KMS-11 (cell line): ENCODE measurements around the gene LIMS2.

Source experiments
- H2AFZ ChIP-seq: fragments of 200-600 bp; sonication (generic); 2 replicates; pipeline ENCODE4 v1.6.1; 2016; ENCODE audit warnings: antibody characterized with exemption, mixed run types, low read depth
- H3K27ac ChIP-seq: fragments of 200-600 bp; sonication (generic); 2 replicates; pipeline ENCODE4 v1.6.1; 2016; ENCODE audit warnings: mild to moderate bottlenecking, mixed run types
- H3K27me3 ChIP-seq: fragments of 200-600 bp; sonication (generic); 2 replicates; pipeline ENCODE4 v1.6.1; 2017; ENCODE audit warnings: mild to moderate bottlenecking, low read depth, mixed run types, moderate library complexity; ENCODE audit not compliant: insufficient read depth
- H3K36me3 ChIP-seq: fragments of 200-600 bp; sonication (generic); 2 replicates; pipeline ENCODE4 v1.6.1; 2017; ENCODE audit warnings: mild to moderate bottlenecking, mixed run types; ENCODE audit not compliant: insufficient read depth
- H3K4me1 ChIP-seq: fragments of 200-600 bp; sonication (generic); 2 replicates; pipeline ENCODE4 v1.6.1; 2016; ENCODE audit warnings: mild to moderate bottlenecking, low read depth, mixed run types; ENCODE audit not compliant: poor library complexity, severe bottlenecking
- H3K4me2 ChIP-seq: fragments of 200-600 bp; sonication (generic); 2 replicates; pipeline ENCODE4 v1.7.0; 2016; ENCODE audit warnings: mild to moderate bottlenecking, mixed run types
- H3K4me3 ChIP-seq: fragments of 200-600 bp; sonication (generic); IDR thresholded peaks from 2 replicates; pipeline ENCODE4 v1.6.1; 2017; ENCODE audit warnings: low read depth, low read length, mixed read lengths; ENCODE audit not compliant: insufficient read depth
- H3K79me2 ChIP-seq: fragments of 200-600 bp; sonication (generic); 2 replicates; pipeline ENCODE4 v1.6.1; 2016; ENCODE audit warnings: low read depth, mixed run types; ENCODE audit not compliant: insufficient read depth
- H3K9ac ChIP-seq: fragments of 200-600 bp; sonication (generic); 2 replicates; pipeline ENCODE4 v1.6.1; 2016; ENCODE audit warnings: mild to moderate bottlenecking, mixed run types
- H4K20me1 ChIP-seq: fragments of 200-600 bp; sonication (generic); 2 replicates; pipeline ENCODE4 v1.6.1; 2016; ENCODE audit warnings: mild to moderate bottlenecking, mixed run types; ENCODE audit not compliant: insufficient read depth
- TF ChIP-seq, protein P1 (sequence below): fragments of 200-600 bp; sonication (generic); conservative IDR thresholded peaks from 2 replicates; pipeline ENCODE4 v1.6.1; 2017; ENCODE audit warnings: low read depth, mild to moderate bottlenecking, antibody characterized with exemption, low read length, moderate library complexity, mixed read lengths

LIMS2 gene

DNA sequence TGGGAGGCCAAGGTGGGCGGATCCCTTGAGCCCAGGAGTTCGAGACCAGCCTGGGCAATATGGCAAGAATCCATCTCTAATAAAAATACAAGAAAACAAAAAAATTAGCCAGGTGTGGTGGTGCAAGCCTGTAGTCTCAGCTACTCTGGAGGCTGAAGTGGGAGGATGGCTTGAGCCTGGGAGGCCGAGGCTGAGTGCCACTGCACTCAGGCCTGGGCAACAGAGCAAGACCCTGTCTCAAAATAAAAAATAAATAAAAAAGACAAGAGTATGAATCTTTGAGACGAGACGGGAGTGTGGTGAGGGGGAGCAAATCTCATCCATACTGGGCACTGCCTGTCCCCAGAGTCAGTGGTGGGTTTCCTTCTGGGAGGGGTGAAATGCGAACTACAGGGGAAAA lies 17.2 kb downstream of the LIMS2 start:
- Histone ChIP-seq H3K4me3 (no peak overlapping the region), H3K79me2 (no peaks in the 10 kb centered on the region), H3K27ac (no peak overlapping the region), H2AFZ (no peak overlapping the region), H3K36me3 (no peaks in the 10 kb centered on the region), H3K4me2 (no peak overlapping the region), H3K9ac (no peak overlapping the region), H3K4me1 (no peaks in the 10 kb centered on the region), H4K20me1 (no peaks in the 10 kb centered on the region), H3K27me3 (no peaks in the 10 kb centered on the region)
- TF ChIP-seq, protein P1, sequence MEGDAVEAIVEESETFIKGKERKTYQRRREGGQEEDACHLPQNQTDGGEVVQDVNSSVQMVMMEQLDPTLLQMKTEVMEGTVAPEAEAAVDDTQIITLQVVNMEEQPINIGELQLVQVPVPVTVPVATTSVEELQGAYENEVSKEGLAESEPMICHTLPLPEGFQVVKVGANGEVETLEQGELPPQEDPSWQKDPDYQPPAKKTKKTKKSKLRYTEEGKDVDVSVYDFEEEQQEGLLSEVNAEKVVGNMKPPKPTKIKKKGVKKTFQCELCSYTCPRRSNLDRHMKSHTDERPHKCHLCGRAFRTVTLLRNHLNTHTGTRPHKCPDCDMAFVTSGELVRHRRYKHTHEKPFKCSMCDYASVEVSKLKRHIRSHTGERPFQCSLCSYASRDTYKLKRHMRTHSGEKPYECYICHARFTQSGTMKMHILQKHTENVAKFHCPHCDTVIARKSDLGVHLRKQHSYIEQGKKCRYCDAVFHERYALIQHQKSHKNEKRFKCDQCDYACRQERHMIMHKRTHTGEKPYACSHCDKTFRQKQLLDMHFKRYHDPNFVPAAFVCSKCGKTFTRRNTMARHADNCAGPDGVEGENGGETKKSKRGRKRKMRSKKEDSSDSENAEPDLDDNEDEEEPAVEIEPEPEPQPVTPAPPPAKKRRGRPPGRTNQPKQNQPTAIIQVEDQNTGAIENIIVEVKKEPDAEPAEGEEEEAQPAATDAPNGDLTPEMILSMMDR = no peak

DNA sequence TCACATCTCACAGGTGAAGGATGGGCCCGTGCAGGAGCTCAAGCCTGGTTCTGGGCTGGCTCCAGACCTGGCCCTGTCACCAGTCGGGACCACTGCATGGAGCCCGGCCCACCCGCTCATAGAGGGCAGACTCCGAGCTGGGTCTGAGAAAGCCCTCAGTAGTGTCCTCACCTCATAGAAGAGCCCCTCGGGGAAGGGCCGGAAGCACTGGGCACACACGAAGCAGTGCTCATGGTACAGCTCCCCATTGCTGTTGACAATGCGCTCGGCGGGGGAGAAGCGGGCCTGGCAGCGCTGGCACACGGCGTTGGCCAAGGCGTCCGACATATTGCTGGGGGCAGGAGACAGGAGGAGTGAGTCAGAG lies 18.1 kb downstream of the LIMS2 start:
- no peaks in the 10 kb centered on the region for H3K4me1 ChIP-seq
- no peaks in the 10 kb centered on the region for H4K20me1 ChIP-seq
- TF ChIP-seq, protein P1 = no peak
- H3K4me3 ChIP-seq = no peak overlapping the region
- no peaks in the 10 kb centered on the region for H3K27me3 ChIP-seq
- H3K79me2 ChIP-seq = no peaks in the 10 kb centered on the region
- no peak overlapping the region for H2AFZ ChIP-seq
- H3K36me3 ChIP-seq = no peaks in the 10 kb centered on the region
- H3K27ac ChIP-seq = no peak overlapping the region
- no peak overlapping the region for H3K4me2 ChIP-seq
- H3K9ac ChIP-seq = no peak overlapping the region

DNA sequence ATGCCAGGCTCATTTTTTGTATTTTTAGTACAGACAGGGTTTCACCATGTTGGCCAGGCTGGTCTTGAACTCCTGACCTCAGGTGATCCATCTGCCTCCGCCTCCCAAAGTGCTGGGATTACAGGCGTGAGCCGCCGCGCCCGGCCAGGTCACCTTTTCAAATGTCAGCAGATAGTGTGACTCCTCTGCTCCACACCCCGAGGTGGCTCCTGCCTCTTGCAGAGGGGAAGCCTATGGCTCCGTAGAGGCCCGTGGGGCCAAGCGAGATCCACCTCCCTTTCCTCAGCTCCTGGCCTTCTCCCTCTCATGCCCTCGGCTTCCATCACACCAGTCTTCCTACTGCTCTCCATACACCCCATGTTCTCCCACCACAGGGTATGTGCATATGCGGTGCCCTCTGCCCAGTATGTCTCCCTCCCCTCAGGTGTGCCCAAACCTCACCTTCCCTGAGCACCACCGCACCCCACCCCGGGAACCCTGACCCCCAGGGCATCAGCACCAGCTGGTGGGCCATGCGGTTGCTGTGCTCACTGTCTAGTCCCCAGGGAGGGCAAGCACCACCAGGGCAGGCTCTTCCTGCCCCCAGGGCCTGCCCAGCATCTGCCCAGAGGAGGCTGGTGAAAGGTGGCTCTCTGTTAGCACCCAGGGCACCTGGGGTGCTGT lies 18.6 kb downstream of the LIMS2 start:
- Histone ChIP-seq H3K79me2 (no peaks in the 10 kb centered on the region), H3K27ac (no peak overlapping the region), H3K4me3 (no peak overlapping the region), H2AFZ (no peak overlapping the region), H3K4me1 (no peaks in the 10 kb centered on the region), H3K27me3 (no peaks in the 10 kb centered on the region), H3K9ac (no peak overlapping the region), H4K20me1 (no peaks in the 10 kb centered on the region), H3K4me2 (no peak overlapping the region), H3K36me3 (no peaks in the 10 kb centered on the region)
- TF ChIP-seq, protein P1 = no peak

DNA sequence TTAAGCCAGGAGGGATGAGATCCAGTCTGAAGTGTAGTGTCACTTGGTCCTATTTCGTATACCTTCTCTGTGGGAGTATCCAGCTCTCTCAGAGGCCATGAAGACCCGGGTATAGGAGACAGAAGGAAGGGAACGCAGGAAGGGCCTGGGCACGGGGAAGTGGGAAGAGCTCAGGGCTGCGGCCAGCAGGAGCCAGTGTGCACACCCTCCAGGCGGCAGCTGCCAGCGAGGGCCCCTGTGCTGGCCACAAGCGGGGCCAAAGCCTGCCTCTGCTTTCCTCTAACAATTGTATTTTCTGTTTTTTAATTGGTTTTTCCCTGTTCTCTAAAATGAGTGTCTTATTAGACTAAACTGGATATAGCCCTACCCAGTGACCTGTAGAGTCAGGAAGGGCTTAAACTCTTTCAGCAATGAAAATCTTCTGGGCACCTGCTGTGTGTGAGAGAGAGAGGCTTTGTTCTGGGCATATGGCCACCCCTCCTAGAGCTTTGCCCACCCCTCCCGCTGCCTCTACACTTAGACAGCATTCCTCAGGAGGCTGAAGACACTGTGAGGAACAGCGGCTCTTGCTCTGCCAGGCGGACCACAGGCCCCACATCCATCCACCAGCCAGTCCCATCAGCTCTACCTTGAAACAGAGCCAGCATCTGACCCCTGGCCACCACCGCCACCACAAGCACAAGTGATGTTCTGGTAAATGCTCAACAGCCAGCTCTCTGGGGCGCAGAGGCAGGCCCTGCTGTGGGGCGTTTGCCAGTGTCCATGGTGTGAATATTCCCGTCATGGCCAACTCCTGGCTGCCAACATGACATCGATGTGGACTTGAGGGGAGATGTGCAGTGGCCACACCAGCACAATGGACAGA lies 19.9 kb downstream of the LIMS2 start:
- no peaks in the 10 kb centered on the region for H3K79me2 ChIP-seq
- no peak overlapping the region for H3K4me2 ChIP-seq
- H3K4me3 ChIP-seq = no peak overlapping the region
- no peaks in the 10 kb centered on the region for H3K36me3 ChIP-seq
- TF ChIP-seq, protein P1 = no peak
- H3K9ac ChIP-seq = no peak overlapping the region
- no peak overlapping the region for H3K27ac ChIP-seq
- no peaks in the 10 kb centered on the region for H3K4me1 ChIP-seq
- no peaks in the 10 kb centered on the region for H4K20me1 ChIP-seq
- no peak overlapping the region for H2AFZ ChIP-seq
- H3K27me3 ChIP-seq = no peaks in the 10 kb centered on the region
